ENCODE results near the gene TMEM170B. TPM values are rescaled to one million over a fixed set of nuclear protein-coding genes. Genes with fewer than 3 reads are reported as not detected.

Gene TMEM170B
- total RNA-seq, 2 donors from 2014 or later = 4.6 to 6.8 TPM

- no peak for ATAC-seq (ENCODE audit: insufficient number of reproducible peaks, low FRiP score, low read depth)
Measured at GRCh38 chr6:11497881-11498280, 39.7 kb upstream of the TMEM170B start.

DNA sequence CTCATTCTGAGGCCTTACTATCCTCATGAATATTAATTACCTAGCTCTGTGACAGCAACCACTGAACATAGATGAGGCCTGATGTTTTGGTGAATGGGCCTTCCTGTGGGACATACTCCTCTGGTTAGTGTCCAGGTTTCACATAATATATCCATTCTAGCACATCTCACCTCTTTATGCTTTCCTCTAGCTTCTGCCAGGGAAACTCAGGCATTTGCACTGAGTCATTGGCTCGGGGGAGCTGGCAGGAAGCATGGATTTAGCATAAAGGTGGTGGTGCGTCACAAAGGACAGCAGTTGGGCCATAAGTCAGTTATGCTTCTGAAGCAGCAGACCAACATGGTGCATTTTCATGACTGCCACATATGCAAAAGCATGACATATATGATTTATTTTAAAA lies 37.5 kb upstream of the TMEM170B start:
- no peak for TF ChIP-seq CTCF (IDR thresholded peaks at IDR 0.05)
- Histone ChIP-seq H3K27ac (no peak overlapping the region), H3K27me3 (replicated peaks; ENCODE audit: insufficient read depth) (no peaks in the 10 kb centered on the region)

More at GRCh38 chr6:11497881-11498280, 39.7 kb upstream of the TMEM170B start:
- Histone ChIP-seq H3K27ac (no peak overlapping the region), H3K4me3 (no peak overlapping the region), H3K9me3 (no peaks in the 10 kb centered on the region), H3K4me1 (ENCODE audit: control insufficient read depth in 1 of 2, low read depth in 2 of 2) (peaks cover 0 to 10% of the 10 kb centered on the region in 2 donors), H3K27me3 (replicated peaks; ENCODE audit: insufficient read depth) (no peaks in the 10 kb centered on the region), H3K36me3 (no peaks in the 10 kb centered on the region)
- TF ChIP-seq CTCF (IDR thresholded peaks at IDR 0.05) = no peak
- DNase-seq (ENCODE audit: low spot score) = no peak

DNA sequence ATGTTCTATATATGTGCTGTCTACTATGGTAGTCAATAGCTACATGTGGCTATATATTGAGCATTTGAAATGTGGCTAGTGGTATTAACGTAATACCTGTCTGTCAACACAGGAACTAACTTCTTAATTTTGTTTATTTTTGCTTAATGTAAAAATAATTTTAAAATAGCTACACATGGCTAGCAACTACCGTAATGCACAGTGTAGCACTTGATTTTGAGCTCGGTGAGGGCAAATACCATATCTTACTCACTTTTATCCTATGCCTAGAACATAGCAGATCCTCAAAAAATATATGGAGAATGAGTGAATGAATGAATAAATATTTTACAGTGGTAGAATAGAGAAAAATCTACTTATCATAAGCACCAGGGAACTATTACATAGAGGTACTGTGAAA lies 28.1 kb upstream of the TMEM170B start:
- no peak for TF ChIP-seq CTCF (IDR thresholded peaks at IDR 0.05)
- no peak for ATAC-seq (ENCODE audit: insufficient number of reproducible peaks, low FRiP score, low read depth)

More for the DNA sequence above, 37.5 kb upstream of the TMEM170B start:
- no peaks in the 10 kb centered on the region for H3K9me3 ChIP-seq
- H3K36me3 ChIP-seq = no peaks in the 10 kb centered on the region
- DNase-seq (ENCODE audit: low spot score) (no peak), ATAC-seq (ENCODE audit: insufficient number of reproducible peaks, low FRiP score, low read depth) (no peak)
- H3K4me3 ChIP-seq = no peak overlapping the region
- H3K4me1 ChIP-seq (ENCODE audit: control insufficient read depth in 1 of 2, low read depth in 2 of 2) = peaks cover 0 to 10% of the 10 kb centered on the region in 2 donors

GRCh38 chr6:11514672-11515071 lies 22.9 kb upstream of the TMEM170B start:
- Histone ChIP-seq H3K36me3 (no peaks in the 10 kb centered on the region), H3K4me3 (no peak overlapping the region), H3K4me1 (ENCODE audit: control insufficient read depth in 1 of 2, low read depth in 2 of 2) (no peaks in the 10 kb centered on the region), H3K27ac (no peak overlapping the region), H3K9me3 (peaks cover 10% of the 10 kb centered on the region), H3K27me3 (replicated peaks; ENCODE audit: insufficient read depth) (no peaks in the 10 kb centered on the region)
- no peak for TF ChIP-seq CTCF (IDR thresholded peaks at IDR 0.05)
- DNase-seq (ENCODE audit: low spot score) (no peak), ATAC-seq (ENCODE audit: insufficient number of reproducible peaks, low FRiP score, low read depth) (no peak)

More for the DNA sequence above, 28.1 kb upstream of the TMEM170B start:
- no peak overlapping the region for H3K27ac ChIP-seq
- H3K36me3 ChIP-seq = no peaks in the 10 kb centered on the region
- H3K27me3 ChIP-seq (replicated peaks; ENCODE audit: insufficient read depth) = no peaks in the 10 kb centered on the region
- no peak for DNase-seq (ENCODE audit: low spot score)
- no peaks in the 10 kb centered on the region for H3K9me3 ChIP-seq
- no peaks in the 10 kb centered on the region for H3K4me1 ChIP-seq (ENCODE audit: control insufficient read depth in 1 of 2, low read depth in 2 of 2)
- H3K4me3 ChIP-seq = no peak overlapping the region

GRCh38 chr6:11515763-11516162 lies 21.8 kb upstream of the TMEM170B start:
- H3K27me3 ChIP-seq (replicated peaks; ENCODE audit: insufficient read depth) = no peaks in the 10 kb centered on the region
- no peak for TF ChIP-seq CTCF (IDR thresholded peaks at IDR 0.05)
- H3K9me3 ChIP-seq = peaks cover 10% of the 10 kb centered on the region
- no peak overlapping the region for H3K27ac ChIP-seq
- H3K4me1 ChIP-seq (ENCODE audit: control insufficient read depth in 1 of 2, low read depth in 2 of 2) = no peaks in the 10 kb centered on the region
- ATAC-seq (ENCODE audit: insufficient number of reproducible peaks, low FRiP score, low read depth) = no peak
- H3K4me3 ChIP-seq = no peak overlapping the region
- no peak for DNase-seq (ENCODE audit: low spot score)
- no peaks in the 10 kb centered on the region for H3K36me3 ChIP-seq

Data from thoracic aorta (tissue), 2 donors.